Panc1 (cell line): ENCODE data around the gene GCNA. TPM values are rescaled to one million over a fixed set of nuclear protein-coding genes. Genes with fewer than 3 reads are reported as not detected.
"Not testable (repeated sequence)": the region's sequence is repeated elsewhere in the genome, so short reads cannot be mapped to it uniquely, and the experiment has no call there.

ENCODE experiments used
- ATAC-seq: fragments of 200-7000 bp; cut with Tn5 transposase; 2 replicates; pipeline ENCODE4 v1.9.1; 2020; ENCODE audit warnings: mild to moderate bottlenecking, moderate library complexity
- BruUV-seq: library from RNA; stranded (reverse); fragments of 400-500 nt; replicated peaks from 2 replicates; lab custom pipeline; 2021; lab: Mats Ljungman, UMichigan
- CTCF ChIA-PET: fragments of 300-600 bp; sonication (Branson Sonifier 250); formaldehyde crosslinking; loops from one replicate; lab custom pipeline; 2022; ENCODE audit warnings: antibody characterized with exemption; lab: Charles Lee
- POLR2A ChIA-PET: fragments of 300-600 bp; sonication (Branson Sonifier 250); formaldehyde crosslinking; loops from one replicate; lab custom pipeline; 2022; ENCODE audit warnings: antibody characterized with exemption; lab: Charles Lee
- DNase-seq: peaks from one replicate; pipeline ENCODE4 v3.0.0-alpha.2; 2010; ENCODE audit warnings: low read depth, low spot score
- H3K27ac ChIP-seq: 2 replicates; pipeline ENCODE4 v1.5.1; 2011; ENCODE audit warnings: mild to moderate bottlenecking, low read length, inconsistent platforms
- H3K27me3 ChIP-seq: fragments of 200-500 bp; sonication (Bioruptor generic); 2 replicates; pipeline ENCODE4 v1.6.0; 2014; ENCODE audit warnings: low read length, inconsistent platforms; ENCODE audit not compliant: control insufficient read depth, insufficient read depth
- H3K36me3 ChIP-seq: fragments of 200-500 bp; sonication (Bioruptor generic); 2 replicates; pipeline ENCODE4 v1.5.1; 2014; ENCODE audit warnings: inconsistent platforms, mild to moderate bottlenecking, low read length, moderate library complexity; ENCODE audit not compliant: control insufficient read depth, insufficient read depth
- H3K4me1 ChIP-seq: 2 replicates; pipeline ENCODE4 v1.5.1; 2011; ENCODE audit warnings: inconsistent platforms, mild to moderate bottlenecking, low read length, moderate library complexity; ENCODE audit not compliant: control insufficient read depth, insufficient read depth
- H3K4me3 ChIP-seq, 2 experiments: 2 replicates each; pipeline ENCODE4 v1.5.1; 2011 to 2012; ENCODE audit warnings: low read depth in 2 of 2, low read length in 2 of 2, mild to moderate bottlenecking in 2 of 2, inconsistent platforms in 1 of 2, moderate library complexity in 1 of 2
- H3K9me3 ChIP-seq: fragments of 200-500 bp; sonication (Bioruptor generic); 2 replicates; pipeline ENCODE4 v1.5.1; 2014; ENCODE audit warnings: low read depth, mild to moderate bottlenecking, inconsistent platforms, low read length, moderate library complexity; ENCODE audit not compliant: control insufficient read depth, insufficient read depth
- in situ Hi-C: cut with HindIII; loops from 2 replicates; pipeline ENCODE4 v1.10.0; 2016; ENCODE audit warnings: low sequenced_read_pairs, low pct_unique_long_range_greater_than_20kb
- intact Hi-C: fragments of 100-400 bp; cut with micrococcal nuclease; formaldehyde crosslinking; loops from one replicate; pipeline ENCODE4 v1.10.0; 2022; ENCODE audit not compliant: unreplicated experiment
- total RNA-seq: library from RNA; stranded (reverse); gene quantifications from one replicate; pipeline ENCODE4 v1.2.1, GENCODE V29; 2021; ENCODE audit not compliant: unreplicated experiment

GCNA gene
- total RNA-seq, 1 experiment from 2014 or later, result 4.0 TPM

GRCh38 chrX:71662654-71663053 lies 84.4 kb downstream of the GCNA start:
- ATAC-seq, in situ Hi-C loops, H3K4me3 ChIP-seq, H3K36me3 ChIP-seq, CTCF ChIA-PET, DNase-seq, POLR2A ChIA-PET, intact Hi-C loops, BruUV-seq, H3K27ac ChIP-seq, H3K27me3 ChIP-seq, H3K4me1 ChIP-seq, H3K9me3 ChIP-seq: not testable (repeated sequence)

Other genes with a start within 250 kb of the GCNA start
- gene TAF1, start 212.1 kb upstream of the GCNA start, total RNA-seq, result 38.3 TPM
- 174 TPM for gene OGT, start 45.3 kb upstream of the GCNA start, total RNA-seq
- not detected for gene CXCR3, start 40.1 kb downstream of the GCNA start, total RNA-seq
- gene CXorf49, start 139.8 kb downstream of the GCNA start, total RNA-seq, result not detected
- not detected for gene CXorf49B, start 184.9 kb downstream of the GCNA start, total RNA-seq